Measurements from ENCODE around the gene CCDC38. TPM values are rescaled to one million over a fixed set of nuclear protein-coding genes. Genes with fewer than 3 reads are reported as not detected.
"Not testable (repeated sequence)": the region's sequence is repeated elsewhere in the genome, so short reads cannot be mapped to it uniquely, and the experiment has no call there.

The CCDC38 gene
- total and polyA plus RNA-seq, 7 experiments from 2014 or later, result 0.07 to 0.27 (median 0.08) TPM; not detected in 4

DNA sequence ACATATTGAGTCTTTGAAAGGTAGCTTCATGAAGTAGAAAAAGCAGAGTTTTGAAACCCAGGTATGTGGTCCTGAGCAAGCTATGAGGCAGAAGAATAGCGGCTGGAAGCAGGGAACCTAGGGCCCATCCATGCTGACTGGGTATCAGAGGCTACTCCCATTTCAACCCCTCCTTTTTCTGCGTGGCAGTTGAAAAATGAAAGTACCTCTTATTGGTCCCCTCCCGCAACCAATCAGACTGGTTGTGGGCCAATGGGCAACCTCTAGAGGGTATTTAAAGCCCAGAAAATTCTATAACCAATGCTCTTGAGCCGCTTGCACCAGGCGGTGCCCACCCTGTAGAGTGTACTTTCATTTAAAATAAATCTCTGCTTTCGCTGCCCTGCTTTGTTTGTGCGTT is 85.3 kb downstream of the CCDC38 start:
- POLR2A ChIA-PET, result no interaction called here
- Histone ChIP-seq H3K4me3 (ENCODE audit: low read length) (no peak overlapping the region), H3K9me3 (ENCODE audit: control insufficient read depth in 2 of 3, low read length in 3 of 3) (no peaks in the 10 kb centered on the region), H3K27me3 (ENCODE audit: control insufficient read depth in 2 of 2, insufficient read depth in 2 of 2, low read length in 2 of 2) (no peaks in the 10 kb centered on the region), H3K4me1 (ENCODE audit: control insufficient read depth in 2 of 2, insufficient read depth in 2 of 2, low read length in 2 of 2) (peaks cover 11 to 12% of the 10 kb centered on the region in 2 donors), H3K27ac (ENCODE audit: low read depth, low read length) (no peak overlapping the region), H3K36me3 (ENCODE audit: control insufficient read depth in 2 of 3, insufficient read depth in 3 of 3, low read length in 3 of 3) (peaks cover 0 to 11% (median 0%) of the 10 kb centered on the region in 3 experiments)
- Mint-ChIP-seq H3K9me3 (peaks cover 0 to 2% (median 0%) of the 10 kb centered on the region in 11 donors), H3K27ac (no peak overlapping the region), H3K36me3 (peaks cover 0 to 12% (median 11%) of the 10 kb centered on the region in 5 donors), H3K27me3 (peaks cover 3 to 11% (median 9%) of the 10 kb centered on the region in 5 donors), H3K4me1 (peaks cover 5 to 21% (median 7%) of the 10 kb centered on the region in 7 donors), H3K4me3 (no peak overlapping the region)
- ATAC-seq (no peak), DNase-seq (no peak)
- CTCF ChIA-PET, result interaction anchor here (0.6 kb wide), 1 partner anchor 62 kb away, joined by 3 read pairs; no protein-coding TSS in a partner anchor
- intact Hi-C loops (cut with micrococcal nuclease), result loop anchor here (5.0 to 10.0 kb wide), 5 partner anchors 140 to 1400 kb away; partner anchors contain the start of genes CEP83 (in 1 of the 2), ELK3 (in 1 of the 2), HAL (in 1 of the 2) and NEDD1 (in 1 of the 2)

- ChIA-PET POLR2A (no interaction called here), CTCF (no interaction called here)
- no peak overlapping the region for H3K4me3 Mint-ChIP-seq
These were observed 90.3 kb downstream of the CCDC38 start for GRCh38 chr12:95852133-95852532.

GRCh38 chr12:95851606-95852005 is 90.8 kb downstream of the CCDC38 start:
- Mint-ChIP-seq H3K27me3 (peaks cover 7 to 36% (median 12%) of the 10 kb centered on the region in 5 donors), H3K4me3 (no peak overlapping the region), H3K9me3 (no peaks in the 10 kb centered on the region), H3K36me3 (no peaks in the 10 kb centered on the region), H3K4me1 (peaks cover 3 to 14% (median 7%) of the 10 kb centered on the region in 7 donors), H3K27ac (no peak overlapping the region)
- intact Hi-C loops (cut with micrococcal nuclease), result loop anchor here in 1 of 2 donors (10.0 kb wide), 1 partner anchor 343 kb away; the partner anchor contains the start of gene ELK3
- no peak overlapping the region for H3K4me3 ChIP-seq (ENCODE audit: low read length)
- H3K36me3 ChIP-seq (ENCODE audit: control insufficient read depth in 2 of 3, insufficient read depth in 3 of 3, low read length in 3 of 3), result no peaks in the 10 kb centered on the region
- DNase-seq (no peak), ATAC-seq (peak; percentile 49)
- H3K9me3 ChIP-seq (ENCODE audit: control insufficient read depth in 2 of 3, low read length in 3 of 3), result no peaks in the 10 kb centered on the region
- peaks cover 0 to 4% of the 10 kb centered on the region in 2 donors for H3K4me1 ChIP-seq (ENCODE audit: control insufficient read depth in 2 of 2, insufficient read depth in 2 of 2, low read length in 2 of 2)
- no peak overlapping the region for H3K27ac ChIP-seq (ENCODE audit: low read depth, low read length)
- H3K27me3 ChIP-seq (ENCODE audit: control insufficient read depth in 2 of 2, insufficient read depth in 2 of 2, low read length in 2 of 2), result no peaks in the 10 kb centered on the region
- ChIA-PET POLR2A (no interaction called here), CTCF (no interaction called here)

More at GRCh38 chr12:95852133-95852532, 90.3 kb downstream of the CCDC38 start:
- no peak for DNase-seq
- Histone ChIP-seq H3K4me1 (ENCODE audit: control insufficient read depth in 2 of 2, insufficient read depth in 2 of 2, low read length in 2 of 2) (peaks cover 0 to 4% of the 10 kb centered on the region in 2 donors), H3K4me3 (ENCODE audit: low read length) (no peak overlapping the region), H3K27ac (ENCODE audit: low read depth, low read length) (no peak overlapping the region), H3K36me3 (ENCODE audit: control insufficient read depth in 2 of 3, insufficient read depth in 3 of 3, low read length in 3 of 3) (no peaks in the 10 kb centered on the region), H3K9me3 (ENCODE audit: control insufficient read depth in 2 of 3, low read length in 3 of 3) (no peaks in the 10 kb centered on the region), H3K27me3 (ENCODE audit: control insufficient read depth in 2 of 2, insufficient read depth in 2 of 2, low read length in 2 of 2) (no peaks in the 10 kb centered on the region)
- H3K36me3 Mint-ChIP-seq, result no peaks in the 10 kb centered on the region
- no peak overlapping the region for H3K27ac Mint-ChIP-seq
- intact Hi-C loops (cut with micrococcal nuclease), result loop anchor here in 1 of 2 donors (10.0 kb wide), 1 partner anchor 343 kb away; the partner anchor contains the start of gene ELK3
- H3K4me1 Mint-ChIP-seq, result peaks cover 3 to 14% (median 7%) of the 10 kb centered on the region in 7 donors
- H3K9me3 Mint-ChIP-seq, result no peaks in the 10 kb centered on the region
- H3K27me3 Mint-ChIP-seq, result peaks cover 3 to 32% (median 9%) of the 10 kb centered on the region in 5 donors
- ATAC-seq, result no peak

DNA sequence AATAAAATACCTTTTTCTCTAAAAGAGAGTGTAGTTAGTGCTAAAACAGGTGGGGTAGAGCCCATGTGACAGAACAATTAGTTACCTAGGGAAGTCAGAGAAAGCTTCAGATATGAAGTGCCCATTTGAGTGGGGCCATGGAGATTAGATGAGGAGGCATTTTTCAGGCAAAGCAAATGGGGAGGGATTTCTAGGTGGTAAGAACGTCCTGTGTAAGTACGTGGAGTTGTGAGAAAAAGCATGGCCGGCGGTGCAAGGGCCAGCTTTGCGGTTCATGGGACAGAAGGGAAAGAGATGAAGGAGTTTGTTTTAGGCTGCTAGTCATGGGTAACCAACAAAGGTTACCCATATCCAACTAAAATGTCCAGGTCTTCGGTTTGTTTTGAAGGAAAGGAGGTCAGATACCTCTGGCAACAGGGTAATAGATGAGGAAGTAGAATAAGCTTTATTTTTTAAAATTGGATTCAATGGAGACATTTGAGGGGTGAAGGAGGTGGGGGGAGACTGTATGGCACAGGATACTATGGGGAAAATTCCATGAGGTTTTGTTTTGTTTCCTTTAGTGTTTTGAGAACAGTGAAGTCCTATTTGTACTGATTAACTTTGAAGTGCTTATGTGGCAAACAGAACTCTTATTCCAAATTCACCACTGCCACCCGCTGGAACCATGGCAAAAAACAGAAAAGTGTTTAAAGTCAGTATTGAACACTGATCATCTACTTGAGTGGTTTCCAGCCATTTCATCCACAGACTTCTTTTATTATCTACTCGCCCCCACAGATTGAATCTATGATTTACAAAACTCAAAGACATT is 93.6 kb downstream of the CCDC38 start:
- Histone ChIP-seq H3K27ac (ENCODE audit: low read depth, low read length) (no peak overlapping the region), H3K36me3 (ENCODE audit: control insufficient read depth in 2 of 3, insufficient read depth in 3 of 3, low read length in 3 of 3) (no peaks in the 10 kb centered on the region), H3K27me3 (ENCODE audit: control insufficient read depth in 2 of 2, insufficient read depth in 2 of 2, low read length in 2 of 2) (no peaks in the 10 kb centered on the region), H3K4me3 (ENCODE audit: low read length) (no peak overlapping the region), H3K9me3 (ENCODE audit: control insufficient read depth in 2 of 3, low read length in 3 of 3) (no peaks in the 10 kb centered on the region), H3K4me1 (ENCODE audit: control insufficient read depth in 2 of 2, insufficient read depth in 2 of 2, low read length in 2 of 2) (peaks cover 0 to 4% of the 10 kb centered on the region in 2 donors)
- H3K4me1 Mint-ChIP-seq, result peaks cover 0 to 8% (median 3%) of the 10 kb centered on the region in 7 donors
- H3K9me3 Mint-ChIP-seq, result no peaks in the 10 kb centered on the region
- no peak overlapping the region for H3K4me3 Mint-ChIP-seq
- intact Hi-C loops (cut with micrococcal nuclease), result no loop called here
- ChIA-PET POLR2A (no interaction called here), CTCF (no interaction called here)
- H3K27me3 Mint-ChIP-seq, result peaks cover 7 to 33% (median 26%) of the 10 kb centered on the region in 5 donors
- DNase-seq, result no peak
- no peaks in the 10 kb centered on the region for H3K36me3 Mint-ChIP-seq
- no peak for ATAC-seq
- no peak overlapping the region for H3K27ac Mint-ChIP-seq

- POLR2A ChIA-PET; H3K27me3 ChIP-seq (ENCODE audit: control insufficient read depth in 2 of 2, insufficient read depth in 2 of 2, low read length in 2 of 2); intact Hi-C loops (cut with micrococcal nuclease); CTCF ChIA-PET; H3K4me1 ChIP-seq (ENCODE audit: control insufficient read depth in 2 of 2, insufficient read depth in 2 of 2, low read length in 2 of 2); H3K9me3 Mint-ChIP-seq; H3K4me3 Mint-ChIP-seq; H3K36me3 Mint-ChIP-seq; ATAC-seq; DNase-seq; H3K36me3 ChIP-seq (ENCODE audit: control insufficient read depth in 2 of 3, insufficient read depth in 3 of 3, low read length in 3 of 3); H3K4me1 Mint-ChIP-seq; H3K9me3 ChIP-seq (ENCODE audit: control insufficient read depth in 2 of 3, low read length in 3 of 3); H3K27ac Mint-ChIP-seq; H3K4me3 ChIP-seq (ENCODE audit: low read length); H3K27ac ChIP-seq (ENCODE audit: low read depth, low read length): not testable (repeated sequence)
- peaks cover 20 to 37% (median 25%) of the 10 kb centered on the region in 5 donors for H3K27me3 Mint-ChIP-seq
These were observed 100.0 kb downstream of the CCDC38 start for GRCh38 chr12:95842426-95842825.

- H3K4me3 Mint-ChIP-seq, result peak overlapping the region in 5 of 10 donors; percentile 35 to 56 (median 48)
- no peak for ATAC-seq
- Histone ChIP-seq H3K9me3 (ENCODE audit: control insufficient read depth in 2 of 3, low read length in 3 of 3) (no peaks in the 10 kb centered on the region), H3K27me3 (ENCODE audit: control insufficient read depth in 2 of 2, insufficient read depth in 2 of 2, low read length in 2 of 2) (no peaks in the 10 kb centered on the region), H3K27ac (ENCODE audit: low read depth, low read length) (no peak overlapping the region), H3K36me3 (ENCODE audit: control insufficient read depth in 2 of 3, insufficient read depth in 3 of 3, low read length in 3 of 3) (no peaks in the 10 kb centered on the region), H3K4me3 (ENCODE audit: low read length) (no peak overlapping the region), H3K4me1 (ENCODE audit: control insufficient read depth in 2 of 2, insufficient read depth in 2 of 2, low read length in 2 of 2) (no peaks in the 10 kb centered on the region)
- H3K4me1 Mint-ChIP-seq, result peaks cover 0 to 10% (median 7%) of the 10 kb centered on the region in 7 donors
- DNase-seq, result no peak
- peaks cover 12 to 23% (median 19%) of the 10 kb centered on the region in 5 donors for H3K27me3 Mint-ChIP-seq
- H3K36me3 Mint-ChIP-seq, result no peaks in the 10 kb centered on the region
- ChIA-PET POLR2A (no interaction called here), CTCF (no interaction called here)
- H3K9me3 Mint-ChIP-seq, result peaks cover 0 to 2% (median 0%) of the 10 kb centered on the region in 11 donors
- intact Hi-C loops (cut with micrococcal nuclease), result no loop called here
- no peak overlapping the region for H3K27ac Mint-ChIP-seq
These were observed 104.3 kb downstream of the CCDC38 start for GRCh38 chr12:95838125-95838524.
